ENCODE measurements around the gene PLXNC1. TPM values are rescaled to one million over a fixed set of nuclear protein-coding genes. Genes with fewer than 3 reads are reported as not detected.

PLXNC1 gene
- total and polyA plus RNA-seq, 9 of the 15 experiments (the other 6 are each of a cell fraction or from before 2014, with no cell fraction given), result 0.08 to 0.87 (median 0.28) TPM

- DNase-seq (ENCODE audit: extremely low read depth in 1 of 4, low spot score in 3 of 4), result no peak
- peaks cover 9 to 15% of the 10 kb centered on the region in 2 experiments; a peak in 4 of 5 replicates for H3K27me3 ChIP-seq (ENCODE audit: control insufficient read depth in 2 of 2, insufficient read depth in 2 of 2, low read length in 2 of 2)
- no peaks in the 10 kb centered on the region for H3K9me3 ChIP-seq (replicated peaks; ENCODE audit: control insufficient read depth, insufficient read depth, low read depth, low read length)
- no peak overlapping the region for H3K4me2 ChIP-seq (ENCODE audit: insufficient read depth, low read length)
- H3K27ac ChIP-seq (ENCODE audit: extremely low read depth, low read depth, low read length), result no peak overlapping the region
- no TSS peak for BruUV-seq (replicated peaks)
- H3K9ac ChIP-seq (ENCODE audit: insufficient read depth in 1 of 2, low read depth in 2 of 2, low read length in 2 of 2), result no peak overlapping the region
- no peaks in the 10 kb centered on the region for H3K36me3 ChIP-seq (ENCODE audit: control insufficient read depth, insufficient read depth, low read length)
- ChIA-PET POLR2A (interaction anchor here (1.0 to 1.5 kb wide), 2 partner anchors 9 to 15 kb away, joined by 3 read pairs; no protein-coding TSS in a partner anchor), CTCF (ENCODE audit: low intra/inter-chr PET ratio) (no interaction called here)
- no peaks in the 10 kb centered on the region for H3K4me1 ChIP-seq (replicated peaks in 1 of 2; ENCODE audit: control insufficient read depth in 2 of 2, insufficient read depth in 2 of 2, low read length in 2 of 2)
- no peaks in the 10 kb centered on the region; the same call in 1 of the 2 replicates for H4K20me1 ChIP-seq (replicated peaks; ENCODE audit: control insufficient read depth, insufficient read depth, low read length)
- no peak for FAIRE-seq
- no peak overlapping the region for H2AFZ ChIP-seq (ENCODE audit: low read depth, low read length)
- ATAC-seq, result no peak
- in situ Hi-C loops (cut with MboI) (no loop called here), intact Hi-C loops (cut with micrococcal nuclease) (no loop called here)
- WGBS (ENCODE audit: insufficient coverage, low coverage, missing lambda C conversion rate), result 15% methylated on average over 8 of the region's 8 CpGs
- no peak for TF ChIP-seq STAG1 (CRISPR knock-in tag; IDR thresholded peaks at IDR 0.05; ENCODE audit: borderline replicate concordance)
- H3K4me3 ChIP-seq, result no peak overlapping the region
- H3K79me2 ChIP-seq (ENCODE audit: control insufficient read depth, insufficient read depth, low read length), result no peaks in the 10 kb centered on the region
- no peaks in the 10 kb centered on the region for H3K9me1 ChIP-seq (ENCODE audit: control insufficient read depth, insufficient read depth, low read length)
Observed at GRCh38 chr12:94158666-94159065, 10.3 kb downstream of the PLXNC1 start.

- H3K4me3 ChIP-seq, result no peak overlapping the region
- no peak overlapping the region for H3K9ac ChIP-seq (ENCODE audit: insufficient read depth in 1 of 2, low read depth in 2 of 2, low read length in 2 of 2)
- DNase-seq (ENCODE audit: extremely low read depth in 1 of 4, low spot score in 3 of 4) (no peak), ATAC-seq (no peak), FAIRE-seq (no peak)
- no peak overlapping the region for H3K27ac ChIP-seq (ENCODE audit: extremely low read depth, low read depth, low read length)
- in situ Hi-C loops (cut with MboI), result no loop called here
- H3K4me2 ChIP-seq (ENCODE audit: insufficient read depth, low read length), result no peak overlapping the region
- H2AFZ ChIP-seq (ENCODE audit: low read depth, low read length), result no peak overlapping the region
- ChIA-PET POLR2A (no interaction called here), CTCF (ENCODE audit: low intra/inter-chr PET ratio) (no interaction called here)
- 0% methylated on average over 3 of the region's 3 CpGs for WGBS (ENCODE audit: insufficient coverage, low coverage, missing lambda C conversion rate)
- no peaks in the 10 kb centered on the region for H3K36me3 ChIP-seq (ENCODE audit: control insufficient read depth, insufficient read depth, low read length)
- no peaks in the 10 kb centered on the region for H3K9me3 ChIP-seq (replicated peaks; ENCODE audit: control insufficient read depth, insufficient read depth, low read depth, low read length)
- intact Hi-C loops (cut with micrococcal nuclease), result no loop called here
- H3K9me1 ChIP-seq (ENCODE audit: control insufficient read depth, insufficient read depth, low read length), result no peaks in the 10 kb centered on the region
- H4K20me1 ChIP-seq (replicated peaks; ENCODE audit: control insufficient read depth, insufficient read depth, low read length), result no peaks in the 10 kb centered on the region
- H3K4me1 ChIP-seq (replicated peaks in 1 of 2; ENCODE audit: control insufficient read depth in 2 of 2, insufficient read depth in 2 of 2, low read length in 2 of 2), result no peaks in the 10 kb centered on the region; a peak in 1 of 5 replicates
- H3K79me2 ChIP-seq (ENCODE audit: control insufficient read depth, insufficient read depth, low read length), result no peaks in the 10 kb centered on the region
- H3K27me3 ChIP-seq (ENCODE audit: control insufficient read depth in 2 of 2, insufficient read depth in 2 of 2, low read length in 2 of 2), result peaks cover 5 to 16% of the 10 kb centered on the region in 2 experiments; a peak in 4 of 5 replicates
- BruUV-seq (replicated peaks), result no TSS peak
- TF ChIP-seq BCOR (IDR thresholded peaks at IDR 0.05) (peak; percentile 59; the same call in 1 of the 2 replicates), SMAD3 (CRISPR knock-in tag; conservative IDR thresholded peaks at IDR 0.05) (no peak), ZNF551 (CRISPR knock-in tag; IDR thresholded peaks at IDR 0.05) (no peak), ZSCAN32 (CRISPR knock-in tag; IDR thresholded peaks at IDR 0.05) (no peak), RBM25 (IDR thresholded peaks at IDR 0.05; ENCODE audit: low read depth, low read length, severe bottlenecking) (peak; percentile 39), MCM5 (IDR thresholded peaks at IDR 0.05; ENCODE audit: low read depth) (no peak), ARNT (IDR thresholded peaks at IDR 0.05) (no peak), SLC30A9 (CRISPR knock-in tag; IDR thresholded peaks at IDR 0.05) (no peak), POLR2G (IDR thresholded peaks at IDR 0.05; ENCODE audit: low read depth, low read length) (no peak), ETV5 (CRISPR knock-in tag; IDR thresholded peaks at IDR 0.05; ENCODE audit: low read depth) (no peak), NCOA6 (IDR thresholded peaks at IDR 0.05) (no peak), KDM1A (IDR thresholded peaks at IDR 0.05) (peak in 1 of 2 experiments; percentile 14; a peak in 1 of 4 replicates), HCFC1 (IDR thresholded peaks at IDR 0.05; ENCODE audit: low read depth, low read length) (no peak), CHAMP1 (IDR thresholded peaks at IDR 0.05) (no peak), ZZZ3 (IDR thresholded peaks at IDR 0.05) (no peak), KLF10 (CRISPR knock-in tag; IDR thresholded peaks at IDR 0.05) (no peak), ZNF76 (CRISPR knock-in tag; IDR thresholded peaks at IDR 0.05; ENCODE audit: borderline replicate concordance) (no peak)
Observed at GRCh38 chr12:94162108-94162507, 13.7 kb downstream of the PLXNC1 start.

All from K562 (cell line).